Motor neuron (in vitro differentiated cells): ENCODE data around the gene SCN4B. TPM values are rescaled to one million over a fixed set of nuclear protein-coding genes. Genes with fewer than 3 reads are reported as not detected.
A peak's percentile ranks its signal among the peaks of the same experiment; 100 is the strongest.

Experiments
- ATAC-seq, 8 experiments: fragments of 200-7000 bp; cut with Tn5 transposase; replicated peaks in 6 of 8; 2 replicates each; pipeline ENCODE4 v1.8.0; 2021; ENCODE audit warnings: mild to moderate bottlenecking in 8 of 8, moderate library complexity in 8 of 8
- H3K27ac ChIP-seq, 2 donors: fragments of 250-450 bp; sonication (Bioruptor Pico); 2 replicates each; pipeline ENCODE4 v1.9.0; 2021; ENCODE audit warnings: antibody characterized with exemption in 2 of 2, mild to moderate bottlenecking in 2 of 2, moderate library complexity in 1 of 2
- H3K4me1 ChIP-seq, 2 donors: fragments of 250-450 bp; sonication (Bioruptor Pico); replicated peaks in 1 of 2; 2 replicates each; pipeline ENCODE4 v1.6.1; 2021; ENCODE audit warnings: antibody characterized with exemption in 2 of 2, mild to moderate bottlenecking in 2 of 2, moderate library complexity in 1 of 2
- H3K4me3 ChIP-seq, 5 donors: fragments of 250-450 bp; sonication (Bioruptor Pico); 2 replicates each; pipeline ENCODE4 v1.9.0; 2021; ENCODE audit warnings: antibody characterized with exemption in 5 of 5, mild to moderate bottlenecking in 5 of 5, moderate library complexity in 4 of 5
- WGBS, 10 experiments: fragments of 450-650 bp; shearing (Covaris generic); methylation state at CpG; one replicate each; pipeline ENCODE4 v1.0.0; 2022; 5-methylcytosine and 5-hydroxymethylcytosine counted together
- in situ Hi-C, 9 experiments: fragments of 400-800 bp; cut with MboI; loops; one replicate each; pipeline ENCODE4 v1.15.0; 2021; ENCODE audit warnings: low sequenced_read_pairs in 9 of 9, low pct_unique_long_range_greater_than_20kb in 2 of 9; ENCODE audit not compliant: unreplicated experiment in 9 of 9
- total RNA-seq, 8 experiments: library from RNA; unstranded; fragments of 300-600 nt; gene quantifications; 2 replicates each; pipeline versions ENCODE4 v1.2.3 to v1.2.4, GENCODE V29; 2022

Gene SCN4B
- total RNA-seq, 8 experiments from 2014 or later, result 0.37 to 8.6 (median 0.93) TPM

DNA sequence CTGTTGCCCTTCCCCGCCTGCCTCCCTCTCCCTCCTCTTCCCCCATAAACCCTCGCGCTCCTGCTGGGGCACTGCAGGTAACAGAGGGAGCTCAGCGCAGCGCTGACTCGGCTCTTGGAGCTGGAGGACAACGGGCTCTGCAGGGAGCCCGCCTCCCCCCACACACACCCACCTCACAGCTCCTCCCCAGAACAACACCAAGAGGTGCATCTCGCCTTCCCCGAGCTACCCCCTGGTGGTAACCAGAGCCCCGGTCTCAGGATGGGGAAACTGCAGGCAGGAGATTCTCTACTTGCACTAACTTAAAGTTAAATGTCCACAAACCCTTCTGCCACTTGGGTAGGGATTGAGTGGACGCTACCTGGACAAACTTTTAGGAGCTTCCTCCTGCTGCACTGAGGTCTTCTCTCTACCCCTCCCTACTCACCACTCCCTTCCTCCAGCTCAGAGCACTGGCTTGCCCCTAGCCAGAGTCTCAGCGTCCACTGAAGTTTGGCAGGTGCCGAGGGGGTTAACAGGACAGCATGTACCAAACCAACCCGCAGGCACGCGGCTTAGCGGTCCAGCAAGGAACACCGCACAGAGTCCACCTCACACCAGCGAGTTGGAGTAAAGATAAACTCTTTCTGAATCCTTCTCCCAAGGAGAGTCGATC, 4.0 kb upstream of the SCN4B start:
- no peak overlapping the region for H3K4me3 ChIP-seq
- ATAC-seq, result peak in 1 of 8 experiments; percentile 18
- in situ Hi-C loops, result no loop called here
- peaks cover 0 to 4% of the 10 kb centered on the region in 2 donors for H3K4me1 ChIP-seq
- no peak overlapping the region for H3K27ac ChIP-seq
- WGBS, 10 experiments, result 0 to 17% (median 4%) methylated on average over 2 to 9 of the region's 21 CpGs; no CpG with 5 or more reads in 4 of the 10 experiments

DNA sequence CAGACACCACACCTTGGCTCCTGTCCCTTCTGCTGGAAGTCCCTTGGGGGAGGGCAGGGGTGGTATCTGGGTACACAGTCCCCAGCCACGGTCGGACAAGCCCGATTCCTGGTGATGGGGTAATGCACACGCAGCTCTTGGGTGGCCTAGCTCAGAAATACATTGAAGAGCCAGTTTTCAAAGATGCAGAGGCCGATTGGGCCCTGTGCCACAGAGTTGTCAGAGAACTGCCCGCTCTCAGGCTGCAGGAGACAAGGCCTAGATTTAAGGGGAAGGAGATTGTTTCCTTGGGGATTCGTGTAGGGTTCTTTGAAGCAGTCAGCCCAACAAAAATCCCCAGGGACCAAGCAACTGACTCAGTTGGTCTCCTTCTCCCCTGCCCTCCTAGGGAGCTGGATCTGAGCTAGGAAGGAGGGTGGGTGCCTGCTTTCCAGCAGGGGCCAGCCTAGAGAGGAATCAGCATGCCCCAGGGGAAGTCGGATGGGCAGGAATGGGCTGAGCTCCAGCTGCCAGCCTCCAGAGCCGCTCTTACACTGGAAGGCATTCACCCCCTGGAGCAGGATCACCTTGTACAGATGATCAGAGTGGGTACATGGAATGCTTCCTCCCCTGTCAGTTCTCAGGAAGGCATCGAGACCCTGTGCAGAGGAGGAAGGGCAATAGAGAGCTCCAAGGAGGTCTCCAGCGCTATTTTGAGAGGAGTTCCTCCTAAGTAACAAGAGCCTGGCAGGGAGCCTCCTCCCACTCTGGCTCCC, 3.3 kb upstream of the SCN4B start:
- Histone ChIP-seq H3K27ac (no peak overlapping the region), H3K4me3 (no peak overlapping the region), H3K4me1 (peaks cover 0 to 4% of the 10 kb centered on the region in 2 donors)
- ATAC-seq, result no peak
- 0 to 80% (median 40%) methylated on average over 1 to 9 of the region's 11 CpGs; no CpG with 5 or more reads in 1 of the 10 experiments for WGBS, 10 experiments
- in situ Hi-C loops, result no loop called here

DNA sequence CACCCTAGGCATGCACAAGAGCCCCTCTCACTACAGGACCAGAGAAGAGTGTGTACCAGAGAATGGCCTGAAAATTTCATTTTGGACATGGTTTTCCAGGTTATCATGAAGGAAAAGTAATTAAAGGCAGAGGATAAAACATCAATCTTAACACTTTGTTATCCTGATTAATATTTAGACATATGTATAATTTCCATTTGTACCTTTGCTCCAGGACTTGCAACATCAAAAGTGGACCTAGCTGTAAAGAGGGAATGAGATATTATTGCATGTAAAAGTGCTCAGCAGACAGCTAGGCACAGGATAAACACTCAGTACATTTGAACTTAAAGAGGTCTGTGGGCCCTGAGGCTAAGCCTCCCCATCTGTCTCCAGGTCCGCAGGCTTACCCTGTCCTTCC, 2.0 kb upstream of the SCN4B start:
- peaks cover 0 to 4% of the 10 kb centered on the region in 2 donors for H3K4me1 ChIP-seq
- WGBS, 10 experiments, result 40 to 67% methylated on average over 1 of the region's 1 CpG; no CpG with 5 or more reads in 8 of the 10 experiments
- H3K4me3 ChIP-seq, result no peak overlapping the region
- ATAC-seq, result no peak
- in situ Hi-C loops, result no loop called here
- no peak overlapping the region for H3K27ac ChIP-seq

DNA sequence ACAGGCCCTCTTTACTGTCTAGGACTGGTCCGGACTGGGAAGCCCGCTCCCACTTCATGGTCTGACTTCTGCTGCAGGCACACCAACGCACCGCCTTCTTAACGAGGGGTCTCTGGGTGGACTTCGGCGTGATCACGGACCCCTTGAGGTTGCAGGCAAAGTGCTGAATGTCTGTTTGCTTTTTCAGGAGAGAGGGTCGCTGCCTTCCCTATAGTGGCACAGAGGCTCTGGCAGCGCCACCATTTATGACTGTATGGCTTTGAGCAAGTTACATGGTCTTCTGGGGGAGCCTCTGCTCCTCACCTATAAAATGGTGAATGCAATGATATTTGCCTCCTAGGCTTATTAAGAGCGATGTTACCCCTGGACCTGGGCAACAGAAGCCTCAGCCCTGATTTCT, 1.4 kb upstream of the SCN4B start:
- in situ Hi-C loops, result no loop called here
- Histone ChIP-seq H3K27ac (no peak overlapping the region), H3K4me1 (peaks cover 0 to 4% of the 10 kb centered on the region in 2 donors), H3K4me3 (no peak overlapping the region)
- no peak for ATAC-seq
- 62 to 100% (median 94%) methylated on average over 1 to 3 of the region's 11 CpGs; no CpG with 5 or more reads in 4 of the 10 experiments for WGBS, 10 experiments

DNA sequence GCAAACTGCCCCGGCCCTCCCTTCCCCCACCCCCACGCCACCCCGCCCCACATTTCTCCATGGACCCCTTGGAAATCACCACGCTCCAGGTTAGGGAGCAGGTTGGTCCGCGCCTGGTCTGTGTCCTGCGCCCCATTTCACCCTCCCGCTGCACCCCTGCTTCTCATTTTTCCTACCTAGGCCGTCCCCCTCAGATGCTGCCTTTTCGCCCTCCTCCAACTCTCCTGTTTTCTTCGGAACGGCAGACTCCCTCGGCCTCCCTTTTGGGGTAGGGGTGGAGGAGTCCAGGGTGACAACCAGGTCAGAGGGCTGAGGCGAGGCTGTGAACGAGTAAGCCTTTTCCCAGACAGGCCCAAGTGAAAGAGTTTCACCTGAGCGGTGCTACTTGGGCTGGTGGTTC, 893 bp upstream of the SCN4B start:
- in situ Hi-C loops, result no loop called here
- Histone ChIP-seq H3K27ac (no peak overlapping the region), H3K4me1 (peaks cover 0 to 4% of the 10 kb centered on the region in 2 donors), H3K4me3 (peak overlapping the region; percentile 40 to 60 (median 41))
- 10 to 100% (median 62%) methylated on average over 1 to 5 of the region's 16 CpGs; no CpG with 5 or more reads in 6 of the 10 experiments for WGBS, 10 experiments
- no peak for ATAC-seq

DNA sequence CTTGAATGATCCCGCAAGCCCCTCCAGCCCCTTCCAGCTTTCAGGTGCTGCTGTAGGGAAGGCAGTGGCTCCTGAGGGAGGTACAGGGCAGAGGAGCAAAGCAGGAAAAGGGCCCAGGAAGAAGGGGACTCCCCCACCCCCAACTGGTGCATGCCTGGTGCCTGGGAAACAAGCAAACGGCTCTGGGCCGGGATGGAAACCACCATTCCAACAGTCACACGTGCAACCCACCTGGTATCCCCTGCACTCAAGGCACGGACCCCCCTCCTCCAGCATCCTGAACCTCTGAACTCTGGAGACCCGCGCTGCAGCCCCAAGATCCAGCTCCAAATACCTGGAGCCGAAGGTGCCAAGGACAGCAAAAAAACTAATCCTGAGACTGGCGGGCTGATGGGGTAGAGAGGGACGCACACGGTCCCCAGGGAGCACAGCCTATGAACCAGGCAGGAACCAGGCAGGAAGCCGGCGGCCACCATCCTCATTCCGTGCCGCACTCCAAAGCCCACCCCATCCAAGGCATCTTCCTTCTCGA, 537 bp downstream of the SCN4B start:
- peak in 5 of 8 experiments; percentile 15 to 39 (median 27) for ATAC-seq
- in situ Hi-C loops, result no loop called here
- Histone ChIP-seq H3K4me1 (peaks cover 0 to 4% of the 10 kb centered on the region in 2 donors), H3K27ac (no peak overlapping the region), H3K4me3 (peak overlapping the region; percentile 40 to 60 (median 41))
- WGBS, 10 experiments, result 0 to 100% (median 30%) methylated on average over 1 to 7 of the region's 16 CpGs; no CpG with 5 or more reads in 3 of the 10 experiments

DNA sequence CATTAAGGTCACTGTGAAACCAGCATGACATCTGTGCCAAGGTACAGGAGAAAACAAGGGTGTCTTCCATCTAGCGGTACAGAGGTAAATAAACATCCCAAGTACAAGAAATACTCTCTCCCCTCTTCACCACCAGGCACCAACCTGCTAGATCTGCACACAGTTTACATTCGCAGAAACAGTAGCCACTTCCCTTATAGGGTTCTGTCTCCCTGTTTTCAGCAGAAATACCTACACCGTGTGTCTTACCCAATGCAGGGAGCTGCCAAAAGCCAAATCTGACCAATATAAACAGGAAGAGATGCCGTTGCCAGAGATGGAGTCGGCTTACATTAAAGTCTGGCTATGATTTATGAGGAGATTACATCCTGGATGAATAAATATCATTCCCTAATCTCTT, 1.2 kb downstream of the SCN4B start:
- Histone ChIP-seq H3K4me3 (no peak overlapping the region), H3K27ac (no peak overlapping the region), H3K4me1 (peaks cover 0 to 4% of the 10 kb centered on the region in 2 donors)
- in situ Hi-C loops, result no loop called here
- WGBS, 10 experiments, result 33 to 83% (median 63%) methylated on average over 1 to 5 of the region's 5 CpGs; no CpG with 5 or more reads in 3 of the 10 experiments
- no peak for ATAC-seq

DNA sequence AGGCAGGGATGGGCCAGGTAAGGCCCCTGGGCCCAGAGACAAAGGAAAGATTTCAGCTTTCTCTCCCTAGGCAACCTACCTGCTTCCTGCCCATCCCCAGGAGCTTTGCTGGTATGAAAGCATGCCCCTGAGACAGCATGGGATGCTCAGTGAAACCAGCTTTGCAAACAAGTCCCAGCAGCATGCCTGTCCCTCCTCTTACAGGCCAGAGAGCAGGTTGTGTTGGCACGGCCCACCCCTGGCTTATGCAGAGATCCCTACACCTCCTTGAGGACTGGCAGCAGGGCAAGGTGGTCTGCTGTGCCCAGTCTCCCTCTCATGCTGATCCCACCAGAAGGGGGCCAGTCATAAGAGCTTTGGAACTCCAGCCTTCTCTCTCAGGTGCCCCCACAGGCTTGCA, 3.1 kb downstream of the SCN4B start:
- ATAC-seq, result no peak
- H3K4me1 ChIP-seq, result peaks cover 0 to 4% of the 10 kb centered on the region in 2 donors
- H3K4me3 ChIP-seq, result no peak overlapping the region
- in situ Hi-C loops, result no loop called here
- H3K27ac ChIP-seq, result no peak overlapping the region
- 40% methylated on average over 1 of the region's 1 CpG; no CpG with 5 or more reads in 9 of the 10 experiments for WGBS, 10 experiments

DNA sequence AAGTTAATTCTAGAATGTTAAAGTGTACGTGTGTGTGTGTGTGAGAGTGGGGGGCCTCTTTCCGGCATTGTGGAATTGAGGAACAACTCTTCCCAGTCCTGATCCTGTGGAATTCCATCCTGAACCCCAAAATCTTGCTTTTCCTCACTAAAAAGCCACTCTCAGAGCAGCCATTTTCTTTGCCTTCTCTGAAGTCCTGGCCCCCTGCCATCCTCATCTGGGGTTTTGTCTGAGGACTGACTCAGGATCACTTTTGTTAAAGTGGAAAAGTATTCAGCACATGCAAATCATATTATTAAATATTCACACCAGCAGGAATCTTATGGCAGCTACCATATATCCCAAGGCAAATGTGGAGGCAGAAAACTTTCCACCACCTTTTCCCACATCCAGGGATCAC, 3.8 kb downstream of the SCN4B start:
- WGBS, 10 experiments, result 45 to 88% (median 76%) methylated on average over 1 to 2 of the region's 2 CpGs; no CpG with 5 or more reads in 4 of the 10 experiments
- Histone ChIP-seq H3K4me1 (peaks cover 0 to 4% of the 10 kb centered on the region in 2 donors), H3K27ac (no peak overlapping the region), H3K4me3 (no peak overlapping the region)
- no peak for ATAC-seq
- in situ Hi-C loops, result no loop called here

DNA sequence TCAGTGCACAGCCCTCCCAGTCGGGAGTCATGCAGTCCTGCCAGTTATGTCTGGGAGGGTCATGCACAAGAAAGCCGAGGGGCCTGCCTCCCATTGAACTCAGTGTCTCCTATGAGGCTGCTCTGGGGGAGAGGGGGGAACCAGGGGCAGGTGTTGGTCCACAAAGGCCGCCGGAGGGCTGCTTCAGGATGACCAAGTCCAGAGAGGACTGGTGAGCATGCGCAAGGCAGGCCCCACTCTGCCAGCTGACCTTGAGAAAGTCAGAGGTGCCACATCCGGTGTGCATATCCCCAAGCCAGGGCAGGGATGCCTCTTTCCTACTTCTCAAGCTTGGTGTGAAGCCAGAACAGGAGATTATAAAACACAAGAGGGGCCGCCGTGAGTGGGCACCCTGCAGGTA, 4.4 kb downstream of the SCN4B start:
- H3K4me1 ChIP-seq, result peaks cover 0 to 4% of the 10 kb centered on the region in 2 donors
- in situ Hi-C loops, result no loop called here
- ATAC-seq, result no peak
- WGBS, 10 experiments, result 0 to 80% (median 42%) methylated on average over 1 to 2 of the region's 8 CpGs; no CpG with 5 or more reads in 5 of the 10 experiments
- no peak overlapping the region for H3K27ac ChIP-seq
- H3K4me3 ChIP-seq, result no peak overlapping the region

DNA sequence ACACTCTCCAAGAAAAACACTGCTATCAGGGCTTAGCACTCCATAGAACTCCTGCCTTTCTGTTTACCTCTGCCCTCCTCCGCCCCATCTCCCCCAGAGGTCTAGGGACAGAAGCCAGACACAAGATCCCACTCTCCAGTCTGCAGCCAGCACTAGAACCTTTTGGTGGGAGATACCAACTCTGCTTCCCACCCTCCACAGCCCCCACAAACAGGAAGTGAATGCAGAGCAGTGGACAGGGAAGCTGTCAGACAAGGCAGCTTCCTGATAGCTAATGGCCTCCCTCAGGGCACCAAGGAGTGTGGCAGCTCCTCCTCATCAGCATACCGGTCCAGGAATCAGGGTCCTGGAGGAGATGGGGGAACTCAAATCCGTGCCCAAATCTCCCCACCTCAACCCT, 5.1 kb downstream of the SCN4B start:
- WGBS, 10 experiments, result 29 to 100% (median 50%) methylated on average over 1 to 3 of the region's 3 CpGs; no CpG with 5 or more reads in 5 of the 10 experiments
- H3K4me1 ChIP-seq, result peaks cover 0 to 4% of the 10 kb centered on the region in 2 donors
- in situ Hi-C loops, result no loop called here
- H3K4me3 ChIP-seq, result no peak overlapping the region
- ATAC-seq, result no peak
- H3K27ac ChIP-seq, result no peak overlapping the region

DNA sequence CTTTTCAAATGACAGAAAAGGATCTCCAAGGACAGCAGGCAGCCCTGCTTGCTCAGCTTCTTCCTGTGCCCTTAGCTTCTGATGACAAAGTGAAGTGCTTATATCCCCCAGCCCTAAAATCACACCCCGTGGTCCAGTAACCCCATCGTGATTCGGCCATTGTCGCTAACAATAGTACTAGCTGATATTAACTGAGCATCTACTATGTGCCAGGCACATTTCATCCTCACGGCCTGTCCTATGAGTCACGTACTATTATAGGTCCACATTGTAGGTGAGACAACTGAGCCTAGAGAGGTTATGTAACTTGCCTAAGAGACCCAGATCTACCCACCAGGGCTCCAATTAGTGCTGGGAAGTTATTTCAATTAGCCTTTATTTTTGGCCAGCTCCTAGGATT, 6.1 kb downstream of the SCN4B start:
- in situ Hi-C loops, result no loop called here
- no peaks in the 10 kb centered on the region for H3K4me1 ChIP-seq
- no peak overlapping the region for H3K27ac ChIP-seq
- no peak overlapping the region for H3K4me3 ChIP-seq
- ATAC-seq, result no peak
- WGBS, 10 experiments, result 73 to 100% (median 90%) methylated on average over 1 to 6 of the region's 6 CpGs; no CpG with 5 or more reads in 3 of the 10 experiments
